ENCODE results near the gene SPTLC3.

The SPTLC3 gene

GRCh38 chr20:13142143-13142542 is 133.4 kb downstream of the SPTLC3 start:
- DNase-seq = no peak

DNA sequence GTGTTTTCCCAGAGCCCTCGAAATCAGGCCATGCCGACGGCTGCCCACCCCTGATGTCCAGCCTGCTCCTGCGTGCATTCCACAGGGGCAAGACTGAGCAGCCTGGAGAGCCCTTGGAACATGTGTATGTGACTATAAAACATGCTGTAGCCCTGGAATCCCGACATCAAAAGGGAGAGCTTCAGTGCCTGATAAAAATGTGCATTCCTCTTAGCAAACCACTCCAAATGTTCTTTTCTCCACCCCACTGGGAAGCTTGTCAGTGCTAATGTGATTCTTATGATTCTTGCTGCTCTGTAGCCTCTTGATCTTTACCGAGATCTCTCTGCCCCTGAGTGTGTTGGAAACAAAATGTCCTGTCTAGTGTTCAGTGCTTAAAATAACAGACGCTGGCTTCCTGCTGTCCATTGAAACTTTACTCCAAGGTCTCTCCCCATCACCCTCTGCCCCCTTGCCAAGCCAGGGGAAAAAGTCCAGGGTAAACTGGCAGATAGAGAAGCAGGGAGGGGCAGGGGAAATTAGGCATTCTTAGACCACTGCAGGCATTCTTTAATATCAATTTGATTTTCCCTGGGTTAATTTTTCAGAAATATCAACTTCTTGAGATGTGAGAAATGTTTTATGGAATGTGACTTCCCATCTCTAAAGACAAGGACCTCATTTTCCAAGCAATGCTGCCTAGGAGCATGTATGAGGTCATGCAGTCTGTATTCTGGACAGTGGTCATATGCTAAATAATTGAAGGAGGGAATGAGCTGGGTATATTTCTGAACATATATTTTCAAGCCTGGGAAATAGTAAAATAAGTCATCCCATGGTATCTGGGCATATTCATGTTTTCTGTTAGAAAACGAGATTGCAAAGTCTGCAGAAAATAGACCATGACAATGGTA is 138.5 kb downstream of the SPTLC3 start:
- DNase-seq = peak; percentile 30

DNA sequence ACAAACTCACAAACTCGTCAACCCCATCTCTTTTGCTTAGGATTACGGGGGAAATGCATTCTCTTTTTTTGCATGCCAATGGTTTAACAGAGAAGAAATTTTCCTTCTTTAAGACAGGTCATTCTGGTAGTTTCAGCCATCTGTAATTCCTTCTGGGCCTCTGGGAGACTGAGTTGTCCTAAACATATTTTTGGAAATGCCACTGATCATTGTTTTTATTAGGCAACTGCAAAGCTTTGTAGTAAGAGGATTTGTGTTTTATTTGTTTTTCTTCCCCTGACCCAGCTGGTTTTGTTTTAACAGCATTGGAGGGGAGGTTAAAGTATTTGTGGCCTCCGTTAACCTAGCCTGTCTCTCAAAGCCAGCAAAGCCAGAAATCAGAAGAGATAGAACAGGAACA is 139.2 kb downstream of the SPTLC3 start:
- DNase-seq = peak; percentile 14

GRCh38 chr20:13148402-13148801 is 139.6 kb downstream of the SPTLC3 start:
- DNase-seq = no peak

- no peak for DNase-seq
Measured at GRCh38 chr20:13148961-13149360, 140.2 kb downstream of the SPTLC3 start.

GRCh38 chr20:13149371-13150105 is 140.8 kb downstream of the SPTLC3 start:
- no peak for DNase-seq

GRCh38 chr20:13158369-13158768 is 149.6 kb downstream of the SPTLC3 start:
- DNase-seq = peak; percentile 13

- no peak for DNase-seq
Measured at GRCh38 chr20:13159889-13160288, 151.1 kb downstream of the SPTLC3 start.

DNA sequence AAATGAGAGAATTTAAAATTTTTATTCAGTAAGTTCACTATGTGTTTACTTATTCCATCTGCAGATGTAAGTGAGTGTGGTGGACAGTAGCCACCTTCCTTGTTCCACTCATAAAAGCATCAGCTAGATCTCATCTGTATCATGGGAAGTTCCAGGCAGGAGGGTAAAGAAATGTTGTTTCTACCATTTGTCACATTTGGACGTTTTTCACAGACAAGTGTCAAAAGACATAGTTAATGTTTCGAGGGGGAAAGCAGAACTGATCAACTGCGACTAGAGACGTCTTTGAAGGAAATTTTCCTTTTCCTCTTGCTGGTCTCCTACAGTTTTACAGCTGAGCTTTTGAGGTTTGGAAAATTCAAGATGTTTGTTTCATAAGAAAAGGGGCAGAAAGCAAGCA is 156.4 kb downstream of the SPTLC3 start:
- no peak for DNase-seq

DNA sequence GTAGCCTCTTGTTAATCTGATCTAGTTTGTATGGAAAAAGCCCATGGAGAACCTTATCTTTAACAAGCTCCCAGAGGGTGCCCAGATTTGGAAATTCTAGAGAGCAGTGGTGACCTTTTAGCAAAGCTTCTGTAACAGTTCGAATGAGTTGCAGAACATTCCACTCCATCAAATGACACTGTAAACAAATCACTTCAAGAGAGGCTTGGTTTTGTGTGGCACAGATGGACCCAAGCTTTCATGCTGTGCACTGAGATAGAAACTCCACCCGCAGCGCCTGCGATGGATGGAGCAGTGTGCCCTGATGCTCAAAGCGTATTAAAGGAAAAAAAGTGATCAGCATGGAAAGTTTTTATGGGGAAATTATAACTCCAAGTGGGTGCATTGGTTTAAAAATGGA is 157.2 kb downstream of the SPTLC3 start:
- no peak for DNase-seq

DNA sequence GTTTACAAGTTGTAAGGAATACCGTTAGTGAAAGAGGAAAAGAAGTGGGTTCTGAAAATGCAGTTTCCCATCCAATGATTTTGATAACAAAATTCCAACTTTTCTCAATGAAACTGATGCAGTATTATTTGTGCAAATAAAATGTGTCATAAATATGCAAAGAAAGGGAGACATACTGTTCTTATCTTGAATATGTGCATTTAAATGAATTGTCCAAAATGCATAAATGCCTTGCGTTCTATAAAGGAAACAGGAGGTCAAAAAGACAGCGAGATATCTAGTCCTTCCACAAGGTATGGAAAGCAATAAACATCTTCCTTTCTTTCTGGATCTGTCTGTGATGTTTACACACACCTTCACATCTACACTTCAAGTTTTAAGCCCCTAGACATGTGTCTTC is 157.7 kb downstream of the SPTLC3 start:
- no peak for DNase-seq

- no peak for DNase-seq
Measured at GRCh38 chr20:13169086-13169485, 160.3 kb downstream of the SPTLC3 start.

GRCh38 chr20:13170771-13171170 is 162.0 kb downstream of the SPTLC3 start:
- no peak for DNase-seq

DNA sequence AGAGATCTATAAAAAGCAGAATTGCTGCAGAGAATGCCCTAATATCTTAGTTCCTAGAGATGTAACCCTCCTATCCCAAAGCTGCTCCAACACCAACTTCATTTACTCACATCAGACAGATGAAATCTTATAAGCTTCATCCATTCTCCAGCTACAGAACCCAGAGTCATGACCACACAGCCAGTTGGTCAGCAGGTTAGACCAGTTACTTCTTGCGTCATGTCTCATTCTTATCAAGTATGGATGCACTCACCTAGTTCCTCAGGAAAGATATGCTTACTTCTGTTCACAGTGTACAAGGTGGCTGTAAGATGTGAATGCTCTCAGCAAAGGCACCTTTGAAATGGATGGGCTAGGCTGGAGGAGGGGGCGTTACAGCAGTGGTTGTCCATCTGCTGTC is 164.4 kb downstream of the SPTLC3 start:
- no peak for DNase-seq

- no peak for DNase-seq
Measured at GRCh38 chr20:13174402-13174801, 165.6 kb downstream of the SPTLC3 start.

GRCh38 chr20:13180986-13181889 is 172.5 kb downstream of the SPTLC3 start:
- no peak for DNase-seq

- DNase-seq = no peak
Measured at GRCh38 chr20:13183005-13183404, 174.2 kb downstream of the SPTLC3 start.

- DNase-seq = no peak
Measured at GRCh38 chr20:13186043-13186774, 177.4 kb downstream of the SPTLC3 start.

DNA sequence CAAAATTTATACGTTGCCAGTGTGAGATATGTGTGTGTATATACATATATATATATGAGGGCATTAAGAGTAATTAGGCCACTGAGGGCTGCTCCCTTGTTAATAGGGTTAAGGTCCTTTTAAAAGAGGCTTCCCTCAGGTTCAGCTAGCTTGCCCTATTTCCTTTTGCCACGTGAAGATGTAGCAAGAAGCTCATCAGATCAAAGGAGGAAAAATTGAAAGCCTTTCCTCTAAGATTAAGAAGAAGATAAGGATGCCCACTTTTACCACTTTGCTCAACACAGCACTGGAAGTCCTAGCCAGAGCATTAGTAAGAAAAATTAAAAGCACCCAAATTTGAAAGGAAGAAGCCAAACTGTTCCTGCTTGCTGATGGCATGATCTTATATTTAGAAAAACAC is 179.1 kb downstream of the SPTLC3 start:
- DNase-seq = no peak

GRCh38 chr20:13199279-13199678 is 190.5 kb downstream of the SPTLC3 start:
- DNase-seq = no peak

DNA sequence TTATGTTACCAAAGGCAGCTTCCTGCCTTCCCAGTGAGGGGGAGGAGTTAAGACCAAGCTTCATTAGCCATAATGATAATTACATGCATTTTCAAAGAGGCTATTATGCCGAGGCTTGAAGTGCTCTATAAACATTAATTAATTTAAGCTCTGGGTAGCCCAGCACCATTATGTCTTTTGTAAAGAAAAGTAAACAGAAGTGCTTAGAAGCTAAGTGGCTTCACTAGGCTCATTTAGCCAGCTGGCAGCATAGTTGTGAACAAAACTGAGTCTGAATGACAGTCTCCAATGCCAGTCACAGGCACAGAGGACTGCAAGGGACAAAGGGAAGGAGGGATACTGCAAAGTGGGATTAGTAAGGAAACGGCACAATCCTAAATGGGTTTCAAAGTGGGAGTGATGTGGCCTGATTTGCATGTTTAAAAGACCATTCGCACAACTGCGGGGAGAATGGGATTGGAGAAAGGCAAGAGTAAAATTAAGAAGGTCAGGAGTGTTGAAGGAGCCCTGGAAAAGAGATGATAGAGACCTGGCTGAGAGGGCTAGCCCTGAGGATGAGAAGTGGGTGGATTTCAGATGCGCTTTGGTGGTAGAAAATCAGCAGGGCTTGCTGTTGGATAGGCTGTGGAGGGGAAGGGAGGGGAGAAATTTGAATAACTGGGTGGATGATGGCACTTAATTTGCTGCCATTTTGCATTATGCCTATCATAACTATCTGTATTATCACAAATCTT is 192.2 kb downstream of the SPTLC3 start:
- peak; percentile 34 for DNase-seq

DNA sequence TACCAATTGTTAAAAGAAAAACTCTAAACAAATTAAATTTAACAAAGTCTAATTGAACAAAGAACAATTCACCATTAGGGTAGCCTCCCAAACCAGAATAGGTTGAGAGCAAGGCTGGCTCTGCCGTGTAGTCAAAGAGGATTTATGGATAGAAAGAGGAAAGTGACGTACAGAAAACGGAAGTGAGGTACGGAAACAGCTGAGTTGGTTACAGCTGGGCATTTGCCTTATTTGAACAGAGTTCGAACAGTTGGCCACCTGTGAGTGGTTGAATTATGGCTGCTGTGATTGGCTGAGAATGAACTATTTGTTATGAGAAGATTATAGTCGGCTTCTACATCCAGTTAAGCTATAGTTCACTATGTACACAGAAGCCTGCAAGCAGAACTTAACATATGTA is 193.8 kb downstream of the SPTLC3 start:
- no peak for DNase-seq

Measured in eye (tissue), 1 donor.